ENCODE results near the gene C5orf22.

GRCh38 chr5:31596354-31596753, 64.3 kb downstream of the C5orf22 start:
- TF ChIP-seq ATF6 (CRISPR knock-in tag; IDR thresholded peaks at IDR 0.05) (no peak), MAX (CRISPR knock-in tag; IDR thresholded peaks at IDR 0.05) (no peak), CTCF (IDR thresholded peaks at IDR 0.05) (no peak), ZNF263 (CRISPR knock-in tag; IDR thresholded peaks at IDR 0.05; ENCODE audit: low read depth) (no peak), EMX1 (CRISPR knock-in tag; IDR thresholded peaks at IDR 0.05) (no peak), ZNF281 (CRISPR knock-in tag; IDR thresholded peaks at IDR 0.05) (no peak), ZBTB43 (CRISPR knock-in tag; IDR thresholded peaks at IDR 0.05) (no peak), AR (CRISPR knock-in tag; IDR thresholded peaks at IDR 0.05) (no peak), IRF2 (CRISPR knock-in tag; IDR thresholded peaks at IDR 0.05; ENCODE audit: borderline replicate concordance, low read depth) (no peak), GTF2I (CRISPR knock-in tag; conservative IDR thresholded peaks at IDR 0.05) (no peak)
